Ecto neural progenitor cell (in vitro differentiated cells): Measurements from ENCODE around the gene PRODH.
"Not testable (repeated sequence)": the region's sequence is repeated elsewhere in the genome, so short reads cannot be mapped to it uniquely, and the experiment has no call there.

Source experiments
- DNase-seq: peaks from one replicate; pipeline ENCODE4 v3.0.0-alpha.2; 2018; ENCODE audit warnings: low spot score

The PRODH gene

GRCh38 chr22:18905540-18906409 is 30.3 kb downstream of the PRODH start, which contains the start of gene DGCR6:
TSS of gene DGCR6 (plus strand) at chr22:18906320. CDS start at chr22:18906375, 55 bp downstream.
- DNase-seq = no peak

- DNase-seq = not testable (repeated sequence)
These were observed 39.9 kb downstream of the PRODH start for GRCh38 chr22:18896037-18896657.

GRCh38 chr22:18893775-18894174 is 42.3 kb downstream of the PRODH start:
- DNase-seq = not testable (repeated sequence)

- DNase-seq = not testable (repeated sequence)
These were observed 45.4 kb downstream of the PRODH start for GRCh38 chr22:18890510-18891192.

GRCh38 chr22:18888115-18888514 is 48.0 kb downstream of the PRODH start:
- no peak for DNase-seq

GRCh38 chr22:18884465-18884864 is 51.6 kb downstream of the PRODH start:
- not testable (repeated sequence) for DNase-seq

GRCh38 chr22:18881260-18881659 is 54.8 kb downstream of the PRODH start:
- DNase-seq = not testable (repeated sequence)
